Sigmoid colon (tissue), 7 donors: ENCODE measurements around the gene IL18BP. TPM values are rescaled to one million over a fixed set of nuclear protein-coding genes. Genes with fewer than 3 reads are reported as not detected.
A peak's percentile ranks its signal among the peaks of the same experiment; 100 is the strongest.

Source experiments
- DNase-seq: peaks from one replicate; pipeline ENCODE4 v3.0.0-alpha.2; 2019
- H3K27ac ChIP-seq, 4 donors: fragments of 200-600 bp; sonication (generic); one replicate each; pipeline ENCODE4 v1.5.1; 2016 to 2019; ENCODE audit warnings: mild to moderate bottlenecking in 1 of 4
- H3K27me3 ChIP-seq, 3 donors: fragments of 200-600 bp; sonication (generic); one replicate each; pipeline ENCODE4 v1.5.1; 2019; ENCODE audit warnings: mild to moderate bottlenecking in 1 of 3
- H3K36me3 ChIP-seq, 4 donors: fragments of 200-600 bp; sonication (generic); one replicate each; pipeline ENCODE4 v1.5.1; 2016 to 2019
- H3K4me1 ChIP-seq, 4 donors: fragments of 200-600 bp; sonication (generic); one replicate each; pipeline ENCODE4 v1.5.1; 2017 to 2019
- H3K4me3 ChIP-seq, 4 donors: fragments of 200-600 bp; sonication (generic); one replicate each; pipeline ENCODE4 v1.5.1; 2017 to 2019; ENCODE audit warnings: mild to moderate bottlenecking in 2 of 4, moderate library complexity in 1 of 4
- H3K9me3 ChIP-seq, 4 donors: fragments of 200-600 bp in 3 of 4; sonication (generic) in 3 of 4; one replicate each; pipeline versions ENCODE4 v1.5.1 to v1.6.1; 2013 to 2019
- EP300 ChIP-seq, 4 donors: sonication (generic); formaldehyde crosslinking; IDR thresholded peaks; one replicate each; pipeline ENCODE4 v1.6.1; 2017; ENCODE audit warnings: antibody characterized with exemption in 4 of 4
- POLR2A ChIP-seq, 2 donors: fragments of 450-650 bp; IDR thresholded peaks; one replicate each; pipeline ENCODE4 v1.6.1; 2016; ENCODE audit warnings: antibody characterized with exemption in 2 of 2, mild to moderate bottlenecking in 2 of 2, moderate library complexity in 2 of 2
- POLR2AphosphoS5 ChIP-seq, 4 donors: sonication (generic); formaldehyde crosslinking; IDR thresholded peaks; one replicate each; pipeline ENCODE4 v1.6.1; 2017; ENCODE audit warnings: antibody characterized with exemption in 4 of 4
- WGBS, 2 donors: extraction: QIAGEN DNeasy Blood & Tissue Kit; methylation state at CpG; one replicate each; pipeline ENCODE4 v1.1.7; 2013; 5-methylcytosine and 5-hydroxymethylcytosine counted together
- intact Hi-C: fragments of 100-400 bp; cut with DNase I; formaldehyde crosslinking; loops from one replicate; pipeline ENCODE4 v1.15.1; 2023
- polyA plus RNA-seq, 3 donors: library from polyadenylated mRNA; stranded (reverse); fragments of 200-250 nt; gene quantifications; one replicate each; pipeline ENCODE4 v1.2.3, GENCODE V29; 2013
- total RNA-seq, 4 donors: library from RNA; depleted of rRNA; stranded (reverse); fragments of >200 nt; gene quantifications; one replicate each; pipeline ENCODE4 v1.1.0, GENCODE V29; 2016
- TF ChIP-seq, protein P1 (sequence below), 4 experiments: fragments of 450-650 bp in 3 of 4; fragments of 200-600 bp in 1 of 4; IDR thresholded peaks; one replicate each; pipeline ENCODE4 v1.5.1; 2016 to 2019; ENCODE audit warnings: antibody characterized with exemption in 4 of 4, mild to moderate bottlenecking in 3 of 4, moderate library complexity in 2 of 4
- donor health status: healthy with polysubstance abuse.
- donor health status: Bipolar disorder and iron deficiency.
- donor health status: healthy.

IL18BP gene
- total and polyA plus RNA-seq, 7 donors, result 2.5 to 21.3 (median 6.0) TPM

DNA sequence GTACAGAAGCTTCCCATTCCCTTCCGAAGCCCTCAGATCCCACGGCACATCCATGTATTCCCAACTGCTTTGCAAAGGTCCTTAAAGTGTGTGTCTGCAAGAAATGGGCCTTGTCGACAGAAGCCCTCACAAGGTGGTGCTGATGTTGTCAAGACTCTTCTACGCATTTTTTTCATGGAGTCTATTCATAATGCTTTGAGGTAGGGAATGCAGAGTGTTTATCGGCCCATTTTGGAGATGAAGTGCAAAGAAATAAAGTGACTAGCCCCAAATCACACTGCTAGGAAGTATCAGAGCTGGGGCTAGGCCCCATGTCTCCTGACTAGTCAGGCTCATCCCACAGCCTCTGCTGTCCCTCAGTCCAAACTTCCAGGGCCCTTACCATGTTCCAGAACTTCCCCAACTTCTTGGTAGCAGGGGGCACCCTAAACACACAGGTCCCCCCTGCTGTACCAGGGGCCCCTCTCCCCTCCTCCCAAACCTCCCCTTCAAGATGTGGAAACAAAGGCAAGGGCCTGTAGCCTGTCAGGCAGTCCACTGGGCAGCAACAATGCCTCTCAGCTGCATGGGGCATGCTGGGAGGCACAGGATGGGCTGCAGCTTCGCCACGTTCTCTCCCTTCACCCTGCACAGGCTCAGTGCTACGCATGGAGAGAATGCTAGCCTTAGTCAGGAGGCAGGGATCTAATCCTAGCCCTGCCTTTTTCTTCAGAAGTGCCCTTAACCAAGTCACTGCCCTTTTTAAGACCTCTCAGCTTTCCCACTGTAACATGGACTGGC, 7.8 kb downstream of the IL18BP start:
- intact Hi-C loops, result no loop called here
- H3K4me1 ChIP-seq, result peaks cover 0 to 27% (median 11%) of the 10 kb centered on the region in 4 donors
- WGBS, 2 donors, result 86 to 92% methylated on average over 8 of the region's 8 CpGs
- no peaks in the 10 kb centered on the region for H3K9me3 ChIP-seq
- no peaks in the 10 kb centered on the region for H3K27me3 ChIP-seq
- H3K36me3 ChIP-seq, result peaks cover 88 to 98% (median 94%) of the 10 kb centered on the region in 4 donors
- no peak overlapping the region for H3K4me3 ChIP-seq
- peak; percentile 19 for DNase-seq
- TF ChIP-seq EP300 (IDR thresholded peaks at IDR 0.05) (no peak), POLR2AphosphoS5 (IDR thresholded peaks at IDR 0.05) (peak in 1 of 4 donors; percentile 1)
- peak overlapping the region in 1 of 4 donors; percentile 25 for H3K27ac ChIP-seq

DNA sequence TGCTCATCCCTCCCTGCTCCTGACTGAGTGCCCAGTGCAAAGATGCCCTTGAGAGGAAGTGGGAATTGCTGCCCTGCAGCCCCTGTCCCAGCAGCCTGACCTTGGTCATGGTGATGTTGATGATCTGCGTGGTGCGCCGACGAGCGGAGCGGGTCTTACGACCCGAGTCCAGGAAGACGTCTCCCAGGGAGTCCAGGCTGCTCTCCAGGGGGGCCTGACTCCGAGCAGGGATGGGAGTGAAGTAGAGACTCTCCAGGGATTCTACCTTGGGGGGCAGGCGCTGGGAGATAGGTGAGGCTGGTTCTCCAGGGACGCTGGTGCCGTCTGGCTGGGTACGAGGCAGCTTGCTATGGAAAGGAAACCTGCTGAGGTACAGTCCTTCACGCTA, 8.4 kb downstream of the IL18BP start:
- H3K4me3 ChIP-seq, result no peak overlapping the region
- intact Hi-C loops, result no loop called here
- H3K27me3 ChIP-seq, result no peaks in the 10 kb centered on the region
- 92 to 93% methylated on average over 15 of the region's 15 CpGs for WGBS, 2 donors
- peak; percentile 59 for DNase-seq
- H3K4me1 ChIP-seq, result peaks cover 0 to 27% (median 14%) of the 10 kb centered on the region in 4 donors
- no peaks in the 10 kb centered on the region for H3K9me3 ChIP-seq
- no peak for TF ChIP-seq EP300 (IDR thresholded peaks at IDR 0.05)
- no peak for TF ChIP-seq POLR2AphosphoS5 (IDR thresholded peaks at IDR 0.05)
- TF ChIP-seq, protein P1, sequence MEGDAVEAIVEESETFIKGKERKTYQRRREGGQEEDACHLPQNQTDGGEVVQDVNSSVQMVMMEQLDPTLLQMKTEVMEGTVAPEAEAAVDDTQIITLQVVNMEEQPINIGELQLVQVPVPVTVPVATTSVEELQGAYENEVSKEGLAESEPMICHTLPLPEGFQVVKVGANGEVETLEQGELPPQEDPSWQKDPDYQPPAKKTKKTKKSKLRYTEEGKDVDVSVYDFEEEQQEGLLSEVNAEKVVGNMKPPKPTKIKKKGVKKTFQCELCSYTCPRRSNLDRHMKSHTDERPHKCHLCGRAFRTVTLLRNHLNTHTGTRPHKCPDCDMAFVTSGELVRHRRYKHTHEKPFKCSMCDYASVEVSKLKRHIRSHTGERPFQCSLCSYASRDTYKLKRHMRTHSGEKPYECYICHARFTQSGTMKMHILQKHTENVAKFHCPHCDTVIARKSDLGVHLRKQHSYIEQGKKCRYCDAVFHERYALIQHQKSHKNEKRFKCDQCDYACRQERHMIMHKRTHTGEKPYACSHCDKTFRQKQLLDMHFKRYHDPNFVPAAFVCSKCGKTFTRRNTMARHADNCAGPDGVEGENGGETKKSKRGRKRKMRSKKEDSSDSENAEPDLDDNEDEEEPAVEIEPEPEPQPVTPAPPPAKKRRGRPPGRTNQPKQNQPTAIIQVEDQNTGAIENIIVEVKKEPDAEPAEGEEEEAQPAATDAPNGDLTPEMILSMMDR (IDR thresholded peaks at IDR 0.05), result no peak
- no peak for TF ChIP-seq POLR2A (IDR thresholded peaks at IDR 0.05)
- peaks cover 93 to 100% (median 97%) of the 10 kb centered on the region in 4 donors for H3K36me3 ChIP-seq
- H3K27ac ChIP-seq, result peak overlapping the region in 1 of 4 donors; percentile 23

DNA sequence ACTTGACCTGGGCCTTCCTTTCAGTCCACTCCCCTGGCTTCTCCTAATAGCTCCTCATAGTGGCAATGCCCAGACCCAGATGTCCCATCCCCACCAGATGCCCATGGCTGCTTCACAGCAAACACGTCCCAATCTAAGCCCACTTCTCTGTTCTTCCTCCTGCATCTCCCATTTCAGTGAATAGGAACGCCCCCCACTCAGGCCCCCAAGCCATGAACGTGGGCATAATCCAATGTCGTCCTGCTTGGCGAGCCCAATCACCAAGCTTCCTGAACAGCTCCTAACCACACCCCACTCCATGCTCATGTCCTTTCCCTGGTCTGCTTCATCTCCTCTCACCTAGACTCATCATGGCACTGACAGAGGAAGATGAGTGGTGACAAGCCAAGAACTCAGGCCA, 8.9 kb downstream of the IL18BP start:
- Histone ChIP-seq H3K27me3 (no peaks in the 10 kb centered on the region), H3K4me1 (peaks cover 0 to 27% (median 16%) of the 10 kb centered on the region in 4 donors), H3K9me3 (no peaks in the 10 kb centered on the region), H3K27ac (peak overlapping the region in 1 of 4 donors; percentile 23), H3K36me3 (peaks cover 98 to 100% (median 99%) of the 10 kb centered on the region in 4 donors), H3K4me3 (no peak overlapping the region)
- WGBS, 2 donors, result 83 to 85% methylated on average over 5 of the region's 5 CpGs
- no peak for DNase-seq
- no peak for TF ChIP-seq POLR2AphosphoS5 (IDR thresholded peaks at IDR 0.05)
- no peak for TF ChIP-seq EP300 (IDR thresholded peaks at IDR 0.05)
- TF ChIP-seq, protein P1 (IDR thresholded peaks at IDR 0.05), result no peak
- TF ChIP-seq POLR2A (IDR thresholded peaks at IDR 0.05), result no peak
- intact Hi-C loops, result no loop called here

DNA sequence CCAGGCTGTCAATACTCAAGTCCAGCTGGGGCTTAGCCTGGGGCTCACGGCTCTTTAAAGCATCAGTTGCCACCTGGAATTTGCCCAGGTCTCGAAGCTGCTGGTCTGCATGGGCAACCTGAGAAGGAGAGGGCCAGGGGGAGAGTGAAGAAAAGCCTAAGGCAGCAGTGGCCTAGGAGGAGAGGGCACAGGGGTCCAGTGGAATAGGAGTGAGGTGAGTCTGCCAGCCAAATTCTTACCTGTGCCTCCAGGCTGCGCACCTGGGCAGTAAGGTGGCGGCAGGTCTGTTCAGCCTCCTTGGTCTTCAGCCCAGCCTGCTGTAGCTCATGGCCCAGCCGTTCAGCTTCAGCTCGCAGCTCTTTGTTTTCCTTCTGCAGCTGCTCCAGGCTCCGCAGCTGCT, 10.0 kb downstream of the IL18BP start:
- no peak for DNase-seq
- peaks cover 96 to 100% (median 99%) of the 10 kb centered on the region in 4 donors for H3K36me3 ChIP-seq
- peaks cover 0 to 36% (median 28%) of the 10 kb centered on the region in 4 donors for H3K4me1 ChIP-seq
- H3K9me3 ChIP-seq, result no peaks in the 10 kb centered on the region
- WGBS, 2 donors, result 87 to 89% methylated on average over 7 of the region's 7 CpGs
- H3K27me3 ChIP-seq, result no peaks in the 10 kb centered on the region
- peak overlapping the region in 1 of 4 donors; percentile 11 for H3K27ac ChIP-seq
- TF ChIP-seq EP300 (IDR thresholded peaks at IDR 0.05) (no peak), POLR2AphosphoS5 (IDR thresholded peaks at IDR 0.05) (no peak), POLR2A (IDR thresholded peaks at IDR 0.05) (no peak)
- TF ChIP-seq, protein P1 (IDR thresholded peaks at IDR 0.05), result no peak
- intact Hi-C loops, result no loop called here
- H3K4me3 ChIP-seq, result no peak overlapping the region

DNA sequence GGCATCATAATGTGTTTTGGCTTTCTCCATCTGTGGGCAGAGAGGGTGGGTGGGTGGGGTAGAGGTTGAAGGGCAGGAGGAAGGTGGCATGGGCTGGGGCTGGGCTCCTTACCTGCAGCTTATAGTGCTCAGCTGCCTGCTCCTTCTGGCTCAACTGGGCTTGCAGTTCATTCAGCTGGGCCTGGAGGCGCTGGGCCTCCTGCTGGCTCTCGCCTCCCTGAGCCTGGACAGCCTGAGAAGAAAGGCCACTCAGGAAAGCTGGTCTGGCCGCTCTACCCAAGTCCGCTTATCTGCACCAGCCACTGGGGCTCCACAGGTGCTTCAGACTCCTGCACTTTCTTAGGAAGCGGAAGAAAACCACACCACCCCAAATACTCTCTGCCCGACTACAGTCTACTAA, 10.4 kb downstream of the IL18BP start:
- WGBS, 2 donors, result 95 to 98% methylated on average over 6 of the region's 6 CpGs
- Histone ChIP-seq H3K27me3 (no peaks in the 10 kb centered on the region), H3K36me3 (peaks cover 96 to 100% (median 99%) of the 10 kb centered on the region in 4 donors), H3K4me3 (no peak overlapping the region), H3K4me1 (peaks cover 0 to 41% (median 32%) of the 10 kb centered on the region in 4 donors), H3K9me3 (no peaks in the 10 kb centered on the region), H3K27ac (no peak overlapping the region)
- intact Hi-C loops, result no loop called here
- no peak for DNase-seq
- TF ChIP-seq EP300 (IDR thresholded peaks at IDR 0.05), result no peak
- TF ChIP-seq POLR2A (IDR thresholded peaks at IDR 0.05), result no peak
- TF ChIP-seq, protein P1 (IDR thresholded peaks at IDR 0.05), result no peak
- peak in 1 of 4 donors; percentile 2 for TF ChIP-seq POLR2AphosphoS5 (IDR thresholded peaks at IDR 0.05)
